Measurements from ENCODE around the gene HS2ST1.
"Not testable (repeated sequence)": the region's sequence is repeated elsewhere in the genome, so short reads cannot be mapped to it uniquely, and the experiment has no call there.

Gene HS2ST1

GRCh38 chr1:86975993-86976550 is 61.6 kb downstream of the HS2ST1 start:
- no peak for DNase-seq

- DNase-seq = no peak
Measured at GRCh38 chr1:86976664-86977063, 62.2 kb downstream of the HS2ST1 start.

GRCh38 chr1:86981482-86982213 is 67.2 kb downstream of the HS2ST1 start:
- no peak for DNase-seq

GRCh38 chr1:86983677-86984076 is 69.2 kb downstream of the HS2ST1 start:
- not testable (repeated sequence) for DNase-seq

- DNase-seq = no peak
Measured at GRCh38 chr1:86987446-86987845, 73.0 kb downstream of the HS2ST1 start.

- DNase-seq = no peak
Measured at GRCh38 chr1:86988835-86989234, 74.4 kb downstream of the HS2ST1 start.

- DNase-seq = not testable (repeated sequence)
Measured at GRCh38 chr1:86989690-86990089, 75.3 kb downstream of the HS2ST1 start.

- DNase-seq = no peak
Measured at GRCh38 chr1:86990826-86991225, 76.4 kb downstream of the HS2ST1 start.

- no peak for DNase-seq
Measured at GRCh38 chr1:86991549-86992186, 77.2 kb downstream of the HS2ST1 start.

GRCh38 chr1:86992861-86993260 is 78.4 kb downstream of the HS2ST1 start:
- no peak for DNase-seq

- DNase-seq = peak; percentile 13
Measured at GRCh38 chr1:86993269-86993985, 79.0 kb downstream of the HS2ST1 start.

- no peak for DNase-seq
Measured at GRCh38 chr1:86994061-86994460, 79.6 kb downstream of the HS2ST1 start.

- no peak for DNase-seq
Measured at GRCh38 chr1:86997538-86997937, 83.1 kb downstream of the HS2ST1 start.

- DNase-seq = no peak
Measured at GRCh38 chr1:86998280-86998679, 83.8 kb downstream of the HS2ST1 start.

- DNase-seq = no peak
Measured at GRCh38 chr1:86998727-86999126, 84.3 kb downstream of the HS2ST1 start.

- no peak for DNase-seq
Measured at GRCh38 chr1:87000460-87000859, 86.0 kb downstream of the HS2ST1 start.

- no peak for DNase-seq
Measured at GRCh38 chr1:87004857-87005256, 90.4 kb downstream of the HS2ST1 start.

- no peak for DNase-seq
Measured at GRCh38 chr1:87007323-87007722, 92.9 kb downstream of the HS2ST1 start.

- not testable (repeated sequence) for DNase-seq
Measured at GRCh38 chr1:87013385-87013784, 99.0 kb downstream of the HS2ST1 start.

- no peak for DNase-seq
Measured at GRCh38 chr1:87017998-87018672, 103.7 kb downstream of the HS2ST1 start.

GRCh38 chr1:87023326-87023725 is 108.9 kb downstream of the HS2ST1 start:
- DNase-seq = no peak

GRCh38 chr1:87024936-87025540 is 110.6 kb downstream of the HS2ST1 start:
- peak; percentile 30 for DNase-seq

- DNase-seq = not testable (repeated sequence)
Measured at GRCh38 chr1:87027561-87027960, 113.1 kb downstream of the HS2ST1 start.
